Measurements from ENCODE around the gene NXPH4.

The NXPH4 gene

DNA sequence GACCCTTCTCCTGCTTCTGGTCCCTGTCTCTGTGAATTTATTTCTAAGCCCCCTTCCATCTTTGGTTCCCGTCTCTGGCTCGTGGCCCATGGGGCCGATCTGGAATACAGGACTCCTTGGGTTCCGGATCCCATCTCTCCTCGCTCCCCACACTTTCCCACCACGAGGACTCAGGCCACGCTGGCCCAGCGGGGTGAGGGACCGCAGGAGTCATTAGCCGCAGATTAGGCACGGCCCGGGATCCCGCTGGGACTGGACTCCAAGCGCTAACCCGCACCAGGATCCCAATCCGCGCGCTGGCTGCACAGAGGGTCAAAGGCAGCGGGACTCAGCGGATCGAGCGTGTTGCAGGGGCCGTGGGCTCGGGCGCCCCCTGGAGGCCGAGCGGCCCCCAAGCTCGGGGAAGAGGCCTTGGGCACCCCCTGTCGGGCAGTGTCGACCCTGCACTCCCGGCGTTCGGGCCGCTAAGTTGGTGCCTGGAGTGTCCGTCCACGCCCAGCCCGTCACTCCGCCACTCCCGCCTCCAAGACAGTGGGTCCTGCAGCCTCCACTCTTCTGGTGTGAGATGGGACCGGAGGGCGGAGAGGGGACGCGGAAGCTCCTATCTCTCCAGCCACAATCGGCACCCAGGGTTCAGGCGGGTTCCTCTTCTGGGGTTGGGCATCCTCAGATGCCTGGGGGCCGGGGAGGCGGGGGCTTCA, 22.4 kb downstream of the NXPH4 start:
- TF ChIP-seq RAD21 (IDR thresholded peaks at IDR 0.05; ENCODE audit: low read depth) (peak; percentile 90), ZBTB7A (IDR thresholded peaks at IDR 0.05; ENCODE audit: low read depth) (peak; percentile 81), FOXM1 (IDR thresholded peaks at IDR 0.05; ENCODE audit: borderline replicate concordance, low read depth) (peak; percentile 48; the same call in 1 of the 2 replicates), TCF12 (IDR thresholded peaks at IDR 0.05; ENCODE audit: low read depth) (peak; percentile 62; the same call in 1 of the 2 replicates), TAF1 (IDR thresholded peaks at IDR 0.05; ENCODE audit: low read depth) (peak; percentile 36; the same call in 1 of the 2 replicates), EP300 (IDR thresholded peaks at IDR 0.05; ENCODE audit: borderline replicate concordance) (no peak), NFIC (IDR thresholded peaks at IDR 0.05) (peak; percentile 48; the same call in 1 of the 2 replicates), YY1 (IDR thresholded peaks at IDR 0.05; ENCODE audit: low read depth) (peak; percentile 64; the same call in 1 of the 2 replicates), EGR1 (IDR thresholded peaks at IDR 0.05) (no peak), CEBPB (IDR thresholded peaks at IDR 0.05) (no peak), TEAD4 (IDR thresholded peaks at IDR 0.05) (no peak), CREB1 (IDR thresholded peaks at IDR 0.05; ENCODE audit: low read depth) (0 out of 2 replicates have a peak, but pooled peaks have one; percentile 12)
- TF ChIP-seq, protein P1, sequence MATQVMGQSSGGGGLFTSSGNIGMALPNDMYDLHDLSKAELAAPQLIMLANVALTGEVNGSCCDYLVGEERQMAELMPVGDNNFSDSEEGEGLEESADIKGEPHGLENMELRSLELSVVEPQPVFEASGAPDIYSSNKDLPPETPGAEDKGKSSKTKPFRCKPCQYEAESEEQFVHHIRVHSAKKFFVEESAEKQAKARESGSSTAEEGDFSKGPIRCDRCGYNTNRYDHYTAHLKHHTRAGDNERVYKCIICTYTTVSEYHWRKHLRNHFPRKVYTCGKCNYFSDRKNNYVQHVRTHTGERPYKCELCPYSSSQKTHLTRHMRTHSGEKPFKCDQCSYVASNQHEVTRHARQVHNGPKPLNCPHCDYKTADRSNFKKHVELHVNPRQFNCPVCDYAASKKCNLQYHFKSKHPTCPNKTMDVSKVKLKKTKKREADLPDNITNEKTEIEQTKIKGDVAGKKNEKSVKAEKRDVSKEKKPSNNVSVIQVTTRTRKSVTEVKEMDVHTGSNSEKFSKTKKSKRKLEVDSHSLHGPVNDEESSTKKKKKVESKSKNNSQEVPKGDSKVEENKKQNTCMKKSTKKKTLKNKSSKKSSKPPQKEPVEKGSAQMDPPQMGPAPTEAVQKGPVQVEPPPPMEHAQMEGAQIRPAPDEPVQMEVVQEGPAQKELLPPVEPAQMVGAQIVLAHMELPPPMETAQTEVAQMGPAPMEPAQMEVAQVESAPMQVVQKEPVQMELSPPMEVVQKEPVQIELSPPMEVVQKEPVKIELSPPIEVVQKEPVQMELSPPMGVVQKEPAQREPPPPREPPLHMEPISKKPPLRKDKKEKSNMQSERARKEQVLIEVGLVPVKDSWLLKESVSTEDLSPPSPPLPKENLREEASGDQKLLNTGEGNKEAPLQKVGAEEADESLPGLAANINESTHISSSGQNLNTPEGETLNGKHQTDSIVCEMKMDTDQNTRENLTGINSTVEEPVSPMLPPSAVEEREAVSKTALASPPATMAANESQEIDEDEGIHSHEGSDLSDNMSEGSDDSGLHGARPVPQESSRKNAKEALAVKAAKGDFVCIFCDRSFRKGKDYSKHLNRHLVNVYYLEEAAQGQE (IDR thresholded peaks at IDR 0.05; ENCODE audit: low read depth), result no peak
- TF ChIP-seq, protein P2, sequence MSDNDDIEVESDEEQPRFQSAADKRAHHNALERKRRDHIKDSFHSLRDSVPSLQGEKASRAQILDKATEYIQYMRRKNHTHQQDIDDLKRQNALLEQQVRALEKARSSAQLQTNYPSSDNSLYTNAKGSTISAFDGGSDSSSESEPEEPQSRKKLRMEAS (IDR thresholded peaks at IDR 0.05), result peak; percentile 77
- TF ChIP-seq, protein P3, sequence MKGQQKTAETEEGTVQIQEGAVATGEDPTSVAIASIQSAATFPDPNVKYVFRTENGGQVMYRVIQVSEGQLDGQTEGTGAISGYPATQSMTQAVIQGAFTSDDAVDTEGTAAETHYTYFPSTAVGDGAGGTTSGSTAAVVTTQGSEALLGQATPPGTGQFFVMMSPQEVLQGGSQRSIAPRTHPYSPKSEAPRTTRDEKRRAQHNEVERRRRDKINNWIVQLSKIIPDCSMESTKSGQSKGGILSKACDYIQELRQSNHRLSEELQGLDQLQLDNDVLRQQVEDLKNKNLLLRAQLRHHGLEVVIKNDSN (IDR thresholded peaks at IDR 0.05), result no peak

DNA sequence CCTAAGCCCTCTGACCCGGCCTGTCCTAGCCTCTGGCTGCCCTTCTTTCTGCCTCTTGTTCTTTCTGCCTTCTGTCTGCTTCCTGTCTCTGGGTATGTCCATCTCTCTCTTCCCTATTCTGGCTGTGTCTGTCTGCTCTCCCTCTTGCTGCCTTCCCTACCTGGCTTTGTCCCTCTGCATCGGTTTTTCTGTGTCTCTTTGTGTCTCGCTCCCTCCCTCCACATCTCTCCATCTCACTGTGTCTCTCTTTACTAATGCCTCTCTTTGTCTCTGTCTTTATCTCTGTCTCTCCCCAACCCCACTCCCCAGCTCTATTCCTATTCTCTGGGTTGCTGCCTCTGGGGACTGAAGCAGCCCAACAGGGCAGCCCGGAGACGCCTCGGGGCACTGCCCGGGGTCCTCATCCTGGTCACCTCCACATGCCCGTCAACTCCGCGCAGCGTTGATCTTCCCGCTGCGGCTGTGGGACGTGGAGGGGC, 23.0 kb downstream of the NXPH4 start:
- TF ChIP-seq EGR1 (IDR thresholded peaks at IDR 0.05), result no peak
- TF ChIP-seq, protein P1 (IDR thresholded peaks at IDR 0.05; ENCODE audit: low read depth), result no peak

DNA sequence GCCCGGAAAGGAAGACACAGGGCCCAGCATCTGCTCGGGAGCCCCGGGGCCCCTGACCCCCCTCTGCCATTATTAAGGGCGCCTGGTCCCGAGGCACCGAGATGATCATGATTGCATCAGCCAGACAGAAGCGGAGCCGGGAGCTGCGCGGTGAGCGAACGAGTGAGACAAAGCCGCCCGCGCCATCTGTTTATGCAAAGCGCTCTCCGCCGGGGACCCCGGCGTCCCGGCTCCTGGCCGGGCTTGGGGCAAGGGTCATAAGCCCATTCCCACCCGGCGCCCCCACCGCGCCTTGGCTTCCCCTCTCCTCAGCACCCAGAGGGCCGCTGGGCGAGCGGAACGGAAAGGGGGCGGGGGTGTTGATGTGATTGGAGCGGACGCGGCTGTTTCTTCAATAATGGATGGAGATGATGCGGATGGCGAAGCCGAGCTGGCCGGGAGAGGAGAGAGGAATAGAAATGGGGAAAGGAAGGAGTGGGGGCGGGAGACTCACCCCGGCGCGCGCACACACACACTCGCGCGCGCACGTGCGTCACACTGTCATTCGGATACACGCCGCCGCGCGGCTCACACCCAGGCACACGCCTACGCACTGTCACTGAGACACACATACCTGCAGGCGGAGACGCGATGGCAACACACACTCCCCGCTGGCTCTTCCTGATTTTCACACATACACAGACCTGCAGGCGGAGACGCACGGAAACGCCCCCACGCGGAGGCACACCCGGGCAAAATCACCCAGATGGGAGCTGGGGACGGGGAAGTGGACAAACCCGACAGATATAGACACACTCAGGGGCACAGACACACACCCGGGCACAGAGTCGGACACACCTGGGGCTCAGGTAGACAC, 23.7 kb downstream of the NXPH4 start:
- TF ChIP-seq YY1 (IDR thresholded peaks at IDR 0.05; ENCODE audit: low read depth) (no peak), TCF12 (IDR thresholded peaks at IDR 0.05; ENCODE audit: low read depth) (0 out of 2 replicates have a peak, but pooled peaks have one; percentile 41), TAF1 (IDR thresholded peaks at IDR 0.05; ENCODE audit: low read depth) (peak; percentile 54), ZBTB7A (IDR thresholded peaks at IDR 0.05; ENCODE audit: low read depth) (peak; percentile 83; the same call in 1 of the 2 replicates), TEAD4 (IDR thresholded peaks at IDR 0.05) (peak; percentile 57), FOXM1 (IDR thresholded peaks at IDR 0.05; ENCODE audit: borderline replicate concordance, low read depth) (no peak), EGR1 (IDR thresholded peaks at IDR 0.05) (peak; percentile 99), NFIC (IDR thresholded peaks at IDR 0.05) (no peak), EP300 (IDR thresholded peaks at IDR 0.05; ENCODE audit: borderline replicate concordance) (no peak; the same call in 1 of the 2 replicates), CEBPB (IDR thresholded peaks at IDR 0.05) (0 out of 2 replicates have a peak, but pooled peaks have one; percentile 56), RAD21 (IDR thresholded peaks at IDR 0.05; ENCODE audit: low read depth) (no peak), CREB1 (IDR thresholded peaks at IDR 0.05; ENCODE audit: low read depth) (no peak)
- TF ChIP-seq, protein P2 (IDR thresholded peaks at IDR 0.05), result peak; percentile 91
- TF ChIP-seq, protein P3 (IDR thresholded peaks at IDR 0.05), result 0 out of 2 replicates have a peak, but pooled peaks have one; percentile 45

DNA sequence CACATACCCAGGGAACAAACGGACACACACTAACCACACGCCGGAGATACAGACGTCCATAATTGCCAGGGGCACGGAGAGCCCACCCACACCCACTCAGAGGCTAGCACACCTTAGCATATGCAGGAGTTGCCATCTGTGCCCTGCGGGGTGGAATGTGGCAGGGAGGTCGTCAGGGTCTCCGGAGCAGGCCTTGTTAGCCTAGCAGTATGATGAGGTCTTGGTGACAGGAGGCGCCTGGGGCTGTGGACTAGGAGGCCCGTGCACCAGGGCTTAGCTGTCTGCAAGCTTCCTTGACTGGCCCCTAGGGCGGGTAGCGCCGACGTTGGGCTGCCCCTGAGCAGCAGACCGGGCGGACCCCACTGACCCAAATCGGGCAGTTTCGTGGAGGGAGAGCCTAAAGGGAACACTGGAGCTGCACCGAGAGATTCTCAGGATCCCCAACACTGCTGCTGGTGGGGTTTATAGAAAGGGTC, 24.4 kb downstream of the NXPH4 start:
- TF ChIP-seq EGR1 (IDR thresholded peaks at IDR 0.05), result no peak
- TF ChIP-seq ZBTB7A (IDR thresholded peaks at IDR 0.05; ENCODE audit: low read depth), result peak; percentile 32; the same call in 1 of the 2 replicates
